Liver (tissue), 9 donors: ENCODE results near the gene STARD3. TPM values are rescaled to one million over a fixed set of nuclear protein-coding genes. Genes with fewer than 3 reads are reported as not detected.

ENCODE experiments used
- DNase-seq: peaks from one replicate; pipeline ENCODE4 v3.0.0-alpha.2; 2017; ENCODE audit warnings: low spot score
- H3K27ac ChIP-seq, 2 donors: one replicate each; pipeline ENCODE4 v1.7.0; 2013; ENCODE audit warnings: inconsistent platforms in 2 of 2, low read length in 2 of 2, control low read depth in 1 of 2, low read depth in 1 of 2, mild to moderate bottlenecking in 1 of 2
- H3K27me3 ChIP-seq, 4 donors: one replicate each; pipeline versions ENCODE4 v1.6.1 to v1.7.0; 2013; ENCODE audit warnings: low read length in 3 of 4, inconsistent platforms in 1 of 4, mild to moderate bottlenecking in 1 of 4, moderate library complexity in 1 of 4; ENCODE audit not compliant: control insufficient read depth in 4 of 4, insufficient read depth in 4 of 4
- H3K36me3 ChIP-seq, 4 donors: one replicate each; pipeline versions ENCODE4 v1.6.1 to v1.7.0; 2013; ENCODE audit warnings: low read length in 3 of 4, mild to moderate bottlenecking in 3 of 4, low read depth in 1 of 4, moderate library complexity in 1 of 4; ENCODE audit not compliant: control insufficient read depth in 4 of 4, insufficient read depth in 3 of 4
- H3K4me1 ChIP-seq, 4 donors: one replicate each; pipeline versions ENCODE4 v1.6.1 to v1.7.0; 2013; ENCODE audit warnings: low read length in 3 of 4, mild to moderate bottlenecking in 3 of 4, moderate library complexity in 1 of 4; ENCODE audit not compliant: control insufficient read depth in 4 of 4, insufficient read depth in 4 of 4
- H3K4me3 ChIP-seq, 3 donors: one replicate each; pipeline versions ENCODE4 v1.6.1 to v1.7.0; 2013; ENCODE audit warnings: low read length in 3 of 3, control low read depth in 1 of 3, low read depth in 1 of 3, mild to moderate bottlenecking in 1 of 3
- H3K9ac ChIP-seq, 2 donors: one replicate each; pipeline ENCODE4 v1.7.0; 2013; ENCODE audit warnings: low read length in 2 of 2, mild to moderate bottlenecking in 2 of 2, moderate library complexity in 2 of 2, control low read depth in 1 of 2, low read depth in 1 of 2
- H3K9me3 ChIP-seq, 4 donors: one replicate each; pipeline versions ENCODE4 v1.6.1 to v1.7.0; 2013; ENCODE audit warnings: low read length in 3 of 4; ENCODE audit not compliant: control insufficient read depth in 4 of 4
- ATF3 ChIP-seq: IDR thresholded peaks from 2 replicates; pipeline ENCODE4 v1.6.1; 2016; ENCODE audit warnings: antibody characterized with exemption
- CTCF ChIP-seq: fragments of 150-350 bp; IDR thresholded peaks from 2 replicates; pipeline ENCODE4 v1.5.1; 2017; ENCODE audit warnings: improper control_type of control experiment, low read depth, low read length; ENCODE audit not compliant: missing input control
- EGR1 ChIP-seq, 2 donors: IDR thresholded peaks; 2 replicates each; pipeline ENCODE4 v1.6.1; 2016 to 2018; ENCODE audit warnings: antibody characterized with exemption in 2 of 2, low read depth in 2 of 2
- FOXA1 ChIP-seq: IDR thresholded peaks from 2 replicates; pipeline ENCODE4 v1.6.1; 2016; ENCODE audit warnings: antibody characterized with exemption
- FOXA2 ChIP-seq: IDR thresholded peaks from 2 replicates; pipeline ENCODE4 v1.6.1; 2016; ENCODE audit warnings: antibody characterized with exemption
- GABPA ChIP-seq, 2 donors: IDR thresholded peaks in 1 of 2; conservative IDR thresholded peaks in 1 of 2; 2 replicates each; pipeline ENCODE4 v1.6.1; 2016; ENCODE audit warnings: antibody characterized with exemption in 2 of 2, mild to moderate bottlenecking in 1 of 2, moderate library complexity in 1 of 2
- HNF4A ChIP-seq, 2 donors: conservative IDR thresholded peaks; 2 replicates each; pipeline ENCODE4 v1.6.1; 2016; ENCODE audit warnings: antibody characterized with exemption in 2 of 2, mild to moderate bottlenecking in 2 of 2
- HNF4G ChIP-seq: IDR thresholded peaks from 2 replicates; pipeline ENCODE4 v1.6.1; 2016; ENCODE audit warnings: antibody characterized with exemption
- MAX ChIP-seq: IDR thresholded peaks from 2 replicates; pipeline ENCODE4 v1.6.1; 2016; ENCODE audit warnings: antibody characterized with exemption
- NR2F2 ChIP-seq: IDR thresholded peaks from 2 replicates; pipeline ENCODE4 v1.6.1; 2016; ENCODE audit warnings: antibody characterized with exemption
- RAD21 ChIP-seq, 2 donors: IDR thresholded peaks; 2 replicates each; pipeline ENCODE4 v1.6.1; 2016; ENCODE audit warnings: antibody characterized with exemption in 2 of 2, mild to moderate bottlenecking in 2 of 2
- REST ChIP-seq: IDR thresholded peaks from 2 replicates; pipeline ENCODE4 v1.6.1; 2016; ENCODE audit warnings: antibody characterized with exemption, mild to moderate bottlenecking
- RXRA ChIP-seq, 2 donors: IDR thresholded peaks; 2 replicates each; pipeline ENCODE4 v1.6.1; 2017 to 2018; ENCODE audit warnings: antibody characterized with exemption in 2 of 2, mild to moderate bottlenecking in 1 of 2
- SP1 ChIP-seq: IDR thresholded peaks from 2 replicates; pipeline ENCODE4 v1.6.1; 2018; ENCODE audit warnings: antibody characterized with exemption, mild to moderate bottlenecking
- TAF1 ChIP-seq: conservative IDR thresholded peaks from 2 replicates; pipeline ENCODE4 v1.6.1; 2016; ENCODE audit warnings: antibody characterized with exemption, mild to moderate bottlenecking
- YY1 ChIP-seq: IDR thresholded peaks from 2 replicates; pipeline ENCODE4 v1.6.1; 2016; ENCODE audit warnings: antibody characterized with exemption, mild to moderate bottlenecking
- ZBTB33 ChIP-seq: IDR thresholded peaks from 2 replicates; pipeline ENCODE4 v1.6.1; 2016; ENCODE audit warnings: antibody characterized with exemption
- WGBS: extraction: QIAGEN DNeasy Blood & Tissue Kit; methylation state at CpG from one replicate; pipeline ENCODE4 v1.1.7; 2013; 5-methylcytosine and 5-hydroxymethylcytosine counted together
- polyA plus RNA-seq, 2 donors: library from polyadenylated mRNA; stranded (reverse) in 1 of 2; unstranded in 1 of 2; fragments of 200-250 nt in 1 of 2; fragments of >200 nt in 1 of 2; fragmentation: Nextera tagmentation in 1 of 2; extraction: Ambion mirVana in 1 of 2; gene quantifications; one replicate each; pipeline versions ENCODE4 v1.2.1 to v1.2.3, GENCODE V29; 2013 to 2015
- total RNA-seq, 2 donors: library from RNA; depleted of rRNA; stranded (reverse); fragments of >200 nt; gene quantifications; one replicate each; pipeline ENCODE4 v1.2.3, GENCODE V29; 2014
- donor health status: healthy.
- donor health status: healthy.
- donor health status: healthy.
- donor health status: healthy.
- donor health status: healthy.

Gene STARD3
- total and polyA plus RNA-seq, 4 donors: 15.0 to 34.0 (median 23.2) TPM

- Histone ChIP-seq H3K9me3 (no peaks in the 10 kb centered on the region), H3K4me3 (no peak overlapping the region), H3K27me3 (no peaks in the 10 kb centered on the region), H3K9ac (no peak overlapping the region), H3K36me3 (peaks cover 0 to 16% (median 4%) of the 10 kb centered on the region in 4 donors), H3K4me1 (peaks cover 25 to 71% (median 62%) of the 10 kb centered on the region in 4 donors), H3K27ac (no peak overlapping the region)
- no peak for TF ChIP-seq NR2F2
- no peak for TF ChIP-seq RAD21 (IDR thresholded peaks at IDR 0.05)
- no peak for TF ChIP-seq FOXA1
- no peak for TF ChIP-seq ATF3
- no peak for TF ChIP-seq MAX
- TF ChIP-seq HNF4G: no peak
- TF ChIP-seq FOXA2: no peak
- no peak for TF ChIP-seq YY1
- TF ChIP-seq CTCF: no peak
- no peak for TF ChIP-seq ZBTB33
- no peak for TF ChIP-seq SP1
- no peak for TF ChIP-seq REST
- DNase-seq: no peak
- 86% methylated on average over 22 of the region's 22 CpGs for WGBS
Measured at GRCh38 chr17:39662551-39663339, 25.8 kb downstream of the STARD3 start.

- Histone ChIP-seq H3K9me3 (no peaks in the 10 kb centered on the region), H3K4me1 (peaks cover 29 to 74% (median 64%) of the 10 kb centered on the region in 4 donors), H3K9ac (no peak overlapping the region), H3K4me3 (no peak overlapping the region), H3K36me3 (peaks cover 0 to 15% (median 2%) of the 10 kb centered on the region in 4 donors), H3K27me3 (no peaks in the 10 kb centered on the region), H3K27ac (no peak overlapping the region)
- WGBS: 55% methylated on average over 4 of the region's 4 CpGs
- DNase-seq: no peak
- TF ChIP-seq YY1: no peak
- no peak for TF ChIP-seq RAD21 (IDR thresholded peaks at IDR 0.05)
- no peak for TF ChIP-seq TAF1
- TF ChIP-seq RXRA (IDR thresholded peaks at IDR 0.05): no peak
- no peak for TF ChIP-seq MAX
- no peak for TF ChIP-seq HNF4G
- TF ChIP-seq FOXA2: no peak
- no peak for TF ChIP-seq REST
- no peak for TF ChIP-seq EGR1 (IDR thresholded peaks at IDR 0.05; ENCODE audit: low read depth in 2 of 2)
- TF ChIP-seq GABPA (IDR thresholded peaks at IDR 0.05 in 1 of 2, conservative IDR thresholded peaks at IDR 0.05 in 1 of 2): no peak
- no peak for TF ChIP-seq ATF3
- TF ChIP-seq HNF4A (conservative IDR thresholded peaks at IDR 0.05): no peak
- TF ChIP-seq FOXA1: no peak
- TF ChIP-seq NR2F2: no peak
Measured at GRCh38 chr17:39663340-39663687, 26.4 kb downstream of the STARD3 start.
